Measurements from ENCODE around the gene NBAS.

NBAS gene

GRCh38 chr2:15607709-15608391 is 46.7 kb upstream of the NBAS start:
- ChIA-PET POLR2A (no interaction called here), CTCF (no interaction called here)
- TF ChIP-seq ZSCAN18 (tag by site-specific recombination; IDR thresholded peaks at IDR 0.05): no peak
- TF ChIP-seq IKZF3 (tag by site-specific recombination; IDR thresholded peaks at IDR 0.05): no peak
- TF ChIP-seq ZNF174 (tag by site-specific recombination; IDR thresholded peaks at IDR 0.05): no peak
- TF ChIP-seq ZBTB21 (tag by site-specific recombination; IDR thresholded peaks at IDR 0.05): no peak
- TF ChIP-seq ZNF660 (tag by site-specific recombination; IDR thresholded peaks at IDR 0.05): no peak
- TF ChIP-seq ZNF18 (tag by site-specific recombination; IDR thresholded peaks at IDR 0.05): no peak
- TF ChIP-seq ZXDB (tag by site-specific recombination; IDR thresholded peaks at IDR 0.05): no peak
- TF ChIP-seq ZNF394 (tag by site-specific recombination; IDR thresholded peaks at IDR 0.05; ENCODE audit: borderline replicate concordance): no peak
- no peak for TF ChIP-seq KLF17 (tag by site-specific recombination; IDR thresholded peaks at IDR 0.05)
- TF ChIP-seq ZNF398 (tag by site-specific recombination; IDR thresholded peaks at IDR 0.05): no peak
- no peak for TF ChIP-seq ZNF768 (tag by site-specific recombination; IDR thresholded peaks at IDR 0.05)
- no peak for TF ChIP-seq GLI2 (tag by site-specific recombination; IDR thresholded peaks at IDR 0.05; ENCODE audit: borderline replicate concordance, low read depth)
- no peak for TF ChIP-seq ZNF518A (tag by site-specific recombination; conservative IDR thresholded peaks at IDR 0.05; ENCODE audit: low read depth)
- no peak for TF ChIP-seq SALL2 (tag by site-specific recombination; IDR thresholded peaks at IDR 0.05; ENCODE audit: borderline replicate concordance)
- peaks cover 76 to 77% of the 10 kb centered on the region in 2 experiments for H3K36me3 ChIP-seq (ENCODE audit: control insufficient read depth in 2 of 2, insufficient read depth in 1 of 2, low read length in 2 of 2)
- no peak overlapping the region for H3K4me3 ChIP-seq (ENCODE audit: low read depth, low read length)
- H3K27ac ChIP-seq (ENCODE audit: extremely low read depth, low read depth, low read length): no peak overlapping the region
- no peaks in the 10 kb centered on the region for H3K4me1 ChIP-seq (ENCODE audit: control insufficient read depth, insufficient read depth, low read length)
- no peaks in the 10 kb centered on the region for H3K9me3 ChIP-seq (ENCODE audit: control insufficient read depth, insufficient read depth, low read depth, low read length)
